ENCODE results near the gene KRT78. TPM values are rescaled to one million over a fixed set of nuclear protein-coding genes. Genes with fewer than 3 reads are reported as not detected.

KRT78 gene
- total and polyA plus RNA-seq, 9 of the 15 experiments (the other 6 are each of a cell fraction or from before 2014, with no cell fraction given), result not detected

- H4K20me1 ChIP-seq (replicated peaks; ENCODE audit: control insufficient read depth, insufficient read depth, low read length), result no peaks in the 10 kb centered on the region
- ChIA-PET POLR2A (interaction anchor here (1.0 kb wide), 1 partner anchor 18 kb away, joined by 4 read pairs; no protein-coding TSS in a partner anchor), CTCF (ENCODE audit: low intra/inter-chr PET ratio) (no interaction called here)
- intact Hi-C loops (cut with micrococcal nuclease), result no loop called here
- in situ Hi-C loops (cut with MboI), result no loop called here
- no TSS peak for BruUV-seq (replicated peaks)
- H3K9ac ChIP-seq (ENCODE audit: insufficient read depth in 1 of 2, low read depth in 2 of 2, low read length in 2 of 2), result peak overlapping the region; percentile 37 to 85; a peak in 3 of 4 replicates
- peak overlapping the region; percentile 22; the same call in 1 of the 2 replicates for H3K4me3 ChIP-seq
- peak overlapping the region; percentile 74 for H3K4me2 ChIP-seq (ENCODE audit: insufficient read depth, low read length)
- H3K79me2 ChIP-seq (ENCODE audit: control insufficient read depth, insufficient read depth, low read length), result no peaks in the 10 kb centered on the region
- no peaks in the 10 kb centered on the region for H3K9me1 ChIP-seq (ENCODE audit: control insufficient read depth, insufficient read depth, low read length)
- WGBS (ENCODE audit: insufficient coverage, low coverage, missing lambda C conversion rate), result 22% methylated on average over 33 of the region's 50 CpGs
- ATAC-seq (peak; percentile 97), FAIRE-seq (peak; percentile 68), DNase-seq (ENCODE audit: extremely low read depth in 1 of 4, low spot score in 3 of 4) (peak; percentile 83 to 91 (median 87))
- no peaks in the 10 kb centered on the region for H3K9me3 ChIP-seq (replicated peaks; ENCODE audit: control insufficient read depth, insufficient read depth, low read depth, low read length)
- peaks cover 5 to 13% of the 10 kb centered on the region in 2 experiments; a peak in 2 of 5 replicates for H3K27me3 ChIP-seq (ENCODE audit: control insufficient read depth in 2 of 2, insufficient read depth in 2 of 2, low read length in 2 of 2)
- H3K27ac ChIP-seq (ENCODE audit: extremely low read depth, low read depth, low read length), result no peak overlapping the region; the same call in 2 of the 3 replicates
- peaks cover 15 to 21% of the 10 kb centered on the region in 2 experiments; a peak in 4 of 5 replicates for H3K4me1 ChIP-seq (replicated peaks in 1 of 2; ENCODE audit: control insufficient read depth in 2 of 2, insufficient read depth in 2 of 2, low read length in 2 of 2)
- peak overlapping the region; percentile 98 for H2AFZ ChIP-seq (ENCODE audit: low read depth, low read length)
- no peaks in the 10 kb centered on the region for H3K36me3 ChIP-seq (ENCODE audit: control insufficient read depth, insufficient read depth, low read length)
- peak; percentile 81 for TF ChIP-seq L3MBTL2 (IDR thresholded peaks at IDR 0.05)
- TF ChIP-seq, protein P1, sequence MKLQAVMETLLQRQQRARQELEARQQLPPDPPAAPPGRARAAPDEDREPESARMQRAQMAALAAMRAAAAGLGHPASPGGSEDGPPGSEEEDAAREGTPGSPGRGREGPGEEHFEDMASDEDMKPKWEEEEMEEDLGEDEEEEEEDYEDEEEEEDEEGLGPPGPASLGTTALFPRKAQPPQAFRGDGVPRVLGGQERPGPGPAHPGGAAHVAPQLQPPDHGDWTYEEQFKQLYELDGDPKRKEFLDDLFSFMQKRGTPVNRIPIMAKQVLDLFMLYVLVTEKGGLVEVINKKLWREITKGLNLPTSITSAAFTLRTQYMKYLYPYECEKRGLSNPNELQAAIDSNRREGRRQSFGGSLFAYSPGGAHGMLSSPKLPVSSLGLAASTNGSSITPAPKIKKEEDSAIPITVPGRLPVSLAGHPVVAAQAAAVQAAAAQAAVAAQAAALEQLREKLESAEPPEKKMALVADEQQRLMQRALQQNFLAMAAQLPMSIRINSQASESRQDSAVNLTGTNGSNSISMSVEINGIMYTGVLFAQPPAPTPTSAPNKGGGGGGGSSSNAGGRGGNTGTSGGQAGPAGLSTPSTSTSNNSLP (IDR thresholded peaks at IDR 0.05; ENCODE audit: borderline replicate concordance, low read depth, low read length), result no peak
- TF ChIP-seq, protein P2, sequence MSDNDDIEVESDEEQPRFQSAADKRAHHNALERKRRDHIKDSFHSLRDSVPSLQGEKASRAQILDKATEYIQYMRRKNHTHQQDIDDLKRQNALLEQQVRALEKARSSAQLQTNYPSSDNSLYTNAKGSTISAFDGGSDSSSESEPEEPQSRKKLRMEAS (CRISPR knock-in tag; IDR thresholded peaks at IDR 0.05), result peak; percentile 48
- no peak for TF ChIP-seq GTF2F1 (IDR thresholded peaks at IDR 0.05; ENCODE audit: low read depth, low read length)
- no peak for TF ChIP-seq ZNF143 (CRISPR knock-in tag; IDR thresholded peaks at IDR 0.05)
- peak; percentile 36; the same call in 1 of the 2 replicates for TF ChIP-seq MYC (IDR thresholded peaks at IDR 0.05; ENCODE audit: low read depth, low read length)
- TF ChIP-seq MYC (CRISPR knock-in tag; IDR thresholded peaks at IDR 0.05; ENCODE audit: borderline replicate concordance, low read depth), result no peak
- TF ChIP-seq, protein P3, sequence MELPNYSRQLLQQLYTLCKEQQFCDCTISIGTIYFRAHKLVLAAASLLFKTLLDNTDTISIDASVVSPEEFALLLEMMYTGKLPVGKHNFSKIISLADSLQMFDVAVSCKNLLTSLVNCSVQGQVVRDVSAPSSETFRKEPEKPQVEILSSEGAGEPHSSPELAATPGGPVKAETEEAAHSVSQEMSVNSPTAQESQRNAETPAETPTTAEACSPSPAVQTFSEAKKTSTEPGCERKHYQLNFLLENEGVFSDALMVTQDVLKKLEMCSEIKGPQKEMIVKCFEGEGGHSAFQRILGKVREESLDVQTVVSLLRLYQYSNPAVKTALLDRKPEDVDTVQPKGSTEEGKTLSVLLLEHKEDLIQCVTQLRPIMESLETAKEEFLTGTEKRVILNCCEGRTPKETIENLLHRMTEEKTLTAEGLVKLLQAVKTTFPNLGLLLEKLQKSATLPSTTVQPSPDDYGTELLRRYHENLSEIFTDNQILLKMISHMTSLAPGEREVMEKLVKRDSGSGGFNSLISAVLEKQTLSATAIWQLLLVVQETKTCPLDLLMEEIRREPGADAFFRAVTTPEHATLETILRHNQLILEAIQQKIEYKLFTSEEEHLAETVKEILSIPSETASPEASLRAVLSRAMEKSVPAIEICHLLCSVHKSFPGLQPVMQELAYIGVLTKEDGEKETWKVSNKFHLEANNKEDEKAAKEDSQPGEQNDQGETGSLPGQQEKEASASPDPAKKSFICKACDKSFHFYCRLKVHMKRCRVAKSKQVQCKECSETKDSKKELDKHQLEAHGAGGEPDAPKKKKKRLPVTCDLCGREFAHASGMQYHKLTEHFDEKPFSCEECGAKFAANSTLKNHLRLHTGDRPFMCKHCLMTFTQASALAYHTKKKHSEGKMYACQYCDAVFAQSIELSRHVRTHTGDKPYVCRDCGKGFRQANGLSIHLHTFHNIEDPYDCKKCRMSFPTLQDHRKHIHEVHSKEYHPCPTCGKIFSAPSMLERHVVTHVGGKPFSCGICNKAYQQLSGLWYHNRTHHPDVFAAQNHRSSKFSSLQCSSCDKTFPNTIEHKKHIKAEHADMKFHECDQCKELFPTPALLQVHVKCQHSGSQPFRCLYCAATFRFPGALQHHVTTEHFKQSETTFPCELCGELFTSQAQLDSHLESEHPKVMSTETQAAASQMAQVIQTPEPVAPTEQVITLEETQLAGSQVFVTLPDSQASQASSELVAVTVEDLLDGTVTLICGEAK (IDR thresholded peaks at IDR 0.05), result 0 out of 2 replicates have a peak, but pooled peaks have one; percentile 29
- TF ChIP-seq, protein P3 (CRISPR knock-in tag; IDR thresholded peaks at IDR 0.05), result no peak
- peak; percentile 74; the same call in 1 of the 2 replicates for TF ChIP-seq KLF16 (IDR thresholded peaks at IDR 0.05)
Measured at GRCh38 chr12:52789637-52790426, 59.0 kb downstream of the KRT78 start.

Data from K562 (cell line).